ENCODE measurements around the gene TUBB2B.
"Not testable (repeated sequence)": the region's sequence is repeated elsewhere in the genome, so short reads cannot be mapped to it uniquely, and the experiment has no call there.

Gene TUBB2B

DNA sequence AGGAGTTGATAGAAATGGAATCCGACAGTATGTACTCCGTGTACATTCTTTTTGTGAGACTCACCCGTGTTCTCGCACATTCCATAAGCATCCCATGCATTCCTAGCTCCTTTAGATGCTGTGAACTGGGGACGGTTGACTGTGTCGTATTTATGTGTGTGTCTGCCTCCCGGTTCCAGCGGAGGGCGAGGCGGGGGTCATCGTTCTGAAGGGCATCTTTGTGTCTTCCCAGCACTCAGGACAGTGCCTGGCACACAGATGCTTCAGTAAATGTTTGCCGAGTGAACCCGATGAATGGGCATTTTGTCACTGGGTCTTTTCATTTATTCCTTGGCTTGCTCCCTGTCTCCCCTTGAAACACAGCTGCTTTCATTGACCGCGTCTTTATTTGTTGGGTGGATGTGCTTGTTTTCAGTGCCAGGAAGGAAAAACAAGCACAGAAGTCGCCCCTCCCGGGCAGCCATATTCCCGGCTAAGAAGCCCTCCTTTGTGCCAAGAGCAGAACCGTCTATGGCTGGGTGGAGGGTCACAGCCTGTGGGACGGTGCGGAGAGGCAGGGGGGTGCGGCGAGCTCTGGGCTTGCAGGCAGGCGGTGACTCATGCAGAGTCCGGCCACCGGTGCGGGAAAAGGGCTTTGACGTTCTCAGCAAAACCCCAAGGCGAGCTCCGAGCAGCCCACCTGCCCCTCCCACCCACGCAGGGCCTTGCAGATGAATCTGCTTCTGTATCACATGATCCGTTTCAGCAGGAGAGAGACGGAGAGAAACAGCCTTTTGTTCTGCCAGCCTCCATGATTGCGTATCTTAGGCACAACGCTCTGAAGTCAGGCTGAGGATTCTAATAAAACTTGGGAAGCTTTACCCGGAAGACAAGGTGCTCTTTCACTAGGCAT is 20.0 kb upstream of the TUBB2B start:
- Histone ChIP-seq H3K27ac (no peak overlapping the region), H3K4me3 (ENCODE audit: low read depth, low read length) (no peak overlapping the region), H3K36me3 (no peaks in the 10 kb centered on the region), H3K27me3 (ENCODE audit: insufficient read depth, low read depth, severe bottlenecking) (peaks cover 28% of the 10 kb centered on the region), H3K9me3 (ENCODE audit: severe bottlenecking) (no peaks in the 10 kb centered on the region)
- no peak for DNase-seq
- TF ChIP-seq, protein P1, sequence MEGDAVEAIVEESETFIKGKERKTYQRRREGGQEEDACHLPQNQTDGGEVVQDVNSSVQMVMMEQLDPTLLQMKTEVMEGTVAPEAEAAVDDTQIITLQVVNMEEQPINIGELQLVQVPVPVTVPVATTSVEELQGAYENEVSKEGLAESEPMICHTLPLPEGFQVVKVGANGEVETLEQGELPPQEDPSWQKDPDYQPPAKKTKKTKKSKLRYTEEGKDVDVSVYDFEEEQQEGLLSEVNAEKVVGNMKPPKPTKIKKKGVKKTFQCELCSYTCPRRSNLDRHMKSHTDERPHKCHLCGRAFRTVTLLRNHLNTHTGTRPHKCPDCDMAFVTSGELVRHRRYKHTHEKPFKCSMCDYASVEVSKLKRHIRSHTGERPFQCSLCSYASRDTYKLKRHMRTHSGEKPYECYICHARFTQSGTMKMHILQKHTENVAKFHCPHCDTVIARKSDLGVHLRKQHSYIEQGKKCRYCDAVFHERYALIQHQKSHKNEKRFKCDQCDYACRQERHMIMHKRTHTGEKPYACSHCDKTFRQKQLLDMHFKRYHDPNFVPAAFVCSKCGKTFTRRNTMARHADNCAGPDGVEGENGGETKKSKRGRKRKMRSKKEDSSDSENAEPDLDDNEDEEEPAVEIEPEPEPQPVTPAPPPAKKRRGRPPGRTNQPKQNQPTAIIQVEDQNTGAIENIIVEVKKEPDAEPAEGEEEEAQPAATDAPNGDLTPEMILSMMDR (IDR thresholded peaks at IDR 0.05; ENCODE audit: low read depth, low read length): no peak

DNA sequence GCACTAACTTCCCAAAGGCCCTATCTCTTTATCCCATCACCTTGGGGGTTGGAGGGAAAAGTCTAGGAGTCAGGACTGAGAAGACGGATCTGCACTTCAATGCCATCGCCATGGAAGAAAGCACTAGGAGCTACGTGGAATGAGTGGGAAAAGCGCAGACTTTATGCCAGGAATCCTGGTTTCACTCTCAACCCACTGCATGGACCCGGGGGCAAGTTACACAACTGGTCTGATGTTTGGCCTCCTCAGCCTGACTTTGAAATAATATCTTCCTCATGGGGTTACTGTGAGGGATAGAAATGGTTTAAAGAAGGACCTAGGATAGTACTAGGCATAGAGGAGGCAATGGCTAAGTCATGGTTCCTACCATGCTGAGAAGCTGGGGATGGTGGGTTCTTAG is 17.8 kb upstream of the TUBB2B start:
- H3K27me3 ChIP-seq (ENCODE audit: insufficient read depth, low read depth, severe bottlenecking): peaks cover 7% of the 10 kb centered on the region
- no peak overlapping the region for H3K27ac ChIP-seq
- H3K9me3 ChIP-seq (ENCODE audit: severe bottlenecking): no peaks in the 10 kb centered on the region
- no peak overlapping the region for H3K4me3 ChIP-seq (ENCODE audit: low read depth, low read length)
- H3K36me3 ChIP-seq: no peaks in the 10 kb centered on the region
- TF ChIP-seq, protein P1 (IDR thresholded peaks at IDR 0.05; ENCODE audit: low read depth, low read length): no peak
- no peak for DNase-seq

DNA sequence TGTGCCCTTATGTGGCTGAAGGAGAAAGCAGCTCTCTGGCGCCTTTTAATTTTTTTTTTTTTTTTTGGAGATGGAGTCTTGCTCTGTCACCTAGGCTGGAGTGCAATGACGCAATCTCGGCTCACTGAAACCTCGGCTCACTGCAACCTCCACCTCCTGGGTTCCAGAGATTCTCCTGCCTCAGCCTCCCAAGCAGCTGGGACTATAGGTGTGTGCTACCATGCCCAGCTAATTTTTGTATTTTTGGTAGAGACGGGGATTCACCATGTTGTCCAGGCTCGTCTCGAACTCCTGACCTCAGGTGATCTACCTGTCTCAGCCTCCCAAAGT is 17.3 kb upstream of the TUBB2B start:
- not testable (repeated sequence) for H3K27me3 ChIP-seq (ENCODE audit: insufficient read depth, low read depth, severe bottlenecking); DNase-seq; H3K9me3 ChIP-seq (ENCODE audit: severe bottlenecking); H3K4me3 ChIP-seq (ENCODE audit: low read depth, low read length); H3K36me3 ChIP-seq; H3K27ac ChIP-seq

DNA sequence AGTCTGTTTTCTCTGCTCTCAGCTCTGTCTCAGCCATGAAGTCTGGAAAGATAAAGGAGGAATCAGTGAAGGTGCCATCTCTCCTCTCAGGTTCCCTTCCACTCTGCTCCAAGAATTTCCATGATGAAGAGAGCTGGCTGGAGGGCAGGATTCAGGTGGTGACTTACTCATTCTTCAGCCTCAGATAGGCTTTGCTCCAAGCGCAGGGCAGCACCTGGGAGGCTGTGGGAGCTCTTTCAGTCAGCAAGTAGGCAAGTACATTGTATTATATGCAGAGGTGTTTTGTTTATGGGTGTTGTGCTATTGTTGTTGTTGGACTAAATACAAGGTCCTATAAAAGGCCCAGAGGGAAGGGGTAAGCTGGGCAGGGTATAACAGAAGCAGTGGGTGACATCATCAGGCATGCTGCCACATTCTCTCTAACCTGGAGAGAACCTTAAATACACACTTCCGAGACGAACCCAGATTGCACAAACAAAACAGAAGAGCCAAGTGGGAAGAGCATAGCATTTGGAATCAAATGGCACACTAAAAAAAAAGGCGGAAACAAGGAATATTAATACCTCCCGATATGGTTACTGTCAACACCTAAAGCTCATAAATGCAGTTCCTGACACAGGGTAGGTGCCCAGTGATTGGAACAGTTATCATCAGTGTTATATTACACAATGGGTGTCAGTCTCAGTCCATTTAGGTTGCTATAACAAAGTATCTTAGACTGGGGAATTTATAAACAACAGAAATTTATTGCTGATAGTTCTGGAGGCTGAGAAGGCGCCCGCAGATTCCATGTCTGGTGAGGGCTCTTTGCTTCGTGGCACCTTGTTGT is 16.8 kb upstream of the TUBB2B start:
- H3K27me3 ChIP-seq (ENCODE audit: insufficient read depth, low read depth, severe bottlenecking): peaks cover 3% of the 10 kb centered on the region
- H3K36me3 ChIP-seq: no peaks in the 10 kb centered on the region
- DNase-seq: no peak
- H3K27ac ChIP-seq: no peak overlapping the region
- TF ChIP-seq, protein P1 (IDR thresholded peaks at IDR 0.05; ENCODE audit: low read depth, low read length): no peak
- no peak overlapping the region for H3K4me3 ChIP-seq (ENCODE audit: low read depth, low read length)
- H3K9me3 ChIP-seq (ENCODE audit: severe bottlenecking): no peaks in the 10 kb centered on the region

DNA sequence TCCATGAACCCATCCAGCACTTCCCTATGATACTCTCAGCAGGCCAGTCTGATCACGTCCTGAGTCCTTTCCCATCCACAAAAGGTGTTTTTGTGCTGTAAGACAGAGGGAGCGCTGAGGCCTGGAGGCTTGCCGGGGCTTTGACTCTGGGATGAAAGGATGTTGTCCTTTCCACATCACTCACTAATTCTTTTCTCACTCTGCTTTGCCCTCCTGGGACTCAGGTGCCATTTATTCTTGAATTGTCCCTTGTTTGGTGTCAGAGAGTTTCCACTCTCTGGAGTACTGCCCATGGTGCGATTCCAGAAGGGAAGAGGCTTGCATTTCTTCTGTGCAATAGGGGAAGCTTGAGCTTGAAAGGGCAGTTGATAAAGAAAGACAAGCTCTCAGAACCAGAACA is 15.3 kb upstream of the TUBB2B start:
- H3K4me3 ChIP-seq (ENCODE audit: low read depth, low read length): no peak overlapping the region
- H3K36me3 ChIP-seq: no peaks in the 10 kb centered on the region
- DNase-seq: no peak

DNA sequence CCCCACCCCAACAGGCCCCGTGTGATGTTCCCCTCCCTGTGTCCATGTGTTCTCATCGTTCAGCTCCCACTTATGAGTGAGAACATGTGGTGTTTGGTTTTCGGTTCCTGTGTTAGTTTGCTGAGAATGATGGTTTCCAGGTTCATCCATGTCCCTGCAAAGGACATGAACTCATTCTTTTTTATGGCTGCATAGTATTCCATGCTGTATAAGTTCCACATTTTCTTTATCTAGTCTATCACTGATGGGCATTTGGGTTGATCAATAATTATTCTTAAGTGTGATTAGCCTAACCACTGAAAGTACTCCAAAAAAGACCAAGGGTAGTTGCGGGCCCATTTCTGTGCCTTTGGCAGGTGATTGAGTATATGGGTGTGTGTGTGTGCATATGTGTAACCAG is 14.3 kb upstream of the TUBB2B start:
- not testable (repeated sequence) for H3K4me3 ChIP-seq (ENCODE audit: low read depth, low read length); H3K9me3 ChIP-seq (ENCODE audit: severe bottlenecking); DNase-seq; H3K27ac ChIP-seq; H3K27me3 ChIP-seq (ENCODE audit: insufficient read depth, low read depth, severe bottlenecking); H3K36me3 ChIP-seq

More for the DNA sequence above, 15.3 kb upstream of the TUBB2B start:
- Histone ChIP-seq H3K27me3 (ENCODE audit: insufficient read depth, low read depth, severe bottlenecking) (peaks cover 3% of the 10 kb centered on the region), H3K27ac (no peak overlapping the region), H3K9me3 (ENCODE audit: severe bottlenecking) (no peaks in the 10 kb centered on the region)
- TF ChIP-seq, protein P1 (IDR thresholded peaks at IDR 0.05; ENCODE audit: low read depth, low read length): no peak
